Measurements from ENCODE around the gene TBCC. TPM values are rescaled to one million over a fixed set of nuclear protein-coding genes. Genes with fewer than 3 reads are reported as not detected.

The TBCC gene
- 10 to 100 TPM; 16.6 to 17.7 TPM for total RNA-seq

GRCh38 chr6:42745640-42746462 is at the start of gene TBCC:
TBCC (minus strand) TSS chr6:42746103; CDS start chr6:42746073, 30 bp downstream.
- ATAC-seq (replicated peaks), result peak; percentile 82
- H3K27me3 Mint-ChIP-seq, result no peaks in the 10 kb centered on the region

GRCh38 chr6:42795651-42796050 is 49.7 kb upstream of the TBCC start:
- H3K4me3 Mint-ChIP-seq, result no peak overlapping the region
- ATAC-seq (replicated peaks), result no peak
- H3K4me1 Mint-ChIP-seq, result peaks cover 11% of the 10 kb centered on the region
- no peak overlapping the region for H3K27ac Mint-ChIP-seq
- no peaks in the 10 kb centered on the region for H3K27me3 Mint-ChIP-seq
- H3K9me3 Mint-ChIP-seq, result no peaks in the 10 kb centered on the region
- peaks cover under 1% of the 10 kb centered on the region for H3K36me3 Mint-ChIP-seq (ENCODE audit: low read depth)

More at GRCh38 chr6:42745640-42746462, at the start of gene TBCC:
- no peaks in the 10 kb centered on the region for H3K9me3 Mint-ChIP-seq
- peaks cover 14% of the 10 kb centered on the region for H3K36me3 Mint-ChIP-seq (ENCODE audit: low read depth)
- peak within 1 kb of the TSS; percentile 88 for H3K27ac Mint-ChIP-seq
- H3K4me3 Mint-ChIP-seq, result peak within 1 kb of the TSS; percentile 84
- peaks cover 14% of the 10 kb centered on the region for H3K4me1 Mint-ChIP-seq

GRCh38 chr6:42791706-42792320 is 45.9 kb upstream of the TBCC start:
- no peaks in the 10 kb centered on the region for H3K27me3 Mint-ChIP-seq
- peaks cover 19% of the 10 kb centered on the region for H3K36me3 Mint-ChIP-seq (ENCODE audit: low read depth)
- no peak overlapping the region for H3K27ac Mint-ChIP-seq
- H3K9me3 Mint-ChIP-seq, result no peaks in the 10 kb centered on the region
- H3K4me1 Mint-ChIP-seq, result peaks cover 31% of the 10 kb centered on the region
- no peak for ATAC-seq (replicated peaks)
- no peak overlapping the region for H3K4me3 Mint-ChIP-seq

GRCh38 chr6:42790549-42791181 is 44.8 kb upstream of the TBCC start:
- H3K9me3 Mint-ChIP-seq, result no peaks in the 10 kb centered on the region
- ATAC-seq (replicated peaks), result no peak
- H3K36me3 Mint-ChIP-seq (ENCODE audit: low read depth), result peaks cover 19% of the 10 kb centered on the region
- no peak overlapping the region for H3K4me3 Mint-ChIP-seq
- peak overlapping the region; percentile 41 for H3K27ac Mint-ChIP-seq
- H3K4me1 Mint-ChIP-seq, result peaks cover 25% of the 10 kb centered on the region
- no peaks in the 10 kb centered on the region for H3K27me3 Mint-ChIP-seq

- Mint-ChIP-seq H3K4me1 (peaks cover 33% of the 10 kb centered on the region), H3K27ac (peak overlapping the region; percentile 58), H3K9me3 (no peaks in the 10 kb centered on the region), H3K4me3 (peak overlapping the region; percentile 38), H3K36me3 (ENCODE audit: low read depth) (peaks cover 38% of the 10 kb centered on the region), H3K27me3 (no peaks in the 10 kb centered on the region)
- ATAC-seq (replicated peaks), result no peak
Measured at GRCh38 chr6:42788671-42789070, 42.8 kb upstream of the TBCC start.

- peaks cover 33% of the 10 kb centered on the region for H3K4me1 Mint-ChIP-seq
- H3K9me3 Mint-ChIP-seq, result no peaks in the 10 kb centered on the region
- no peak overlapping the region for H3K27ac Mint-ChIP-seq
- no peaks in the 10 kb centered on the region for H3K27me3 Mint-ChIP-seq
- no peak overlapping the region for H3K4me3 Mint-ChIP-seq
- no peak for ATAC-seq (replicated peaks)
- peaks cover 49% of the 10 kb centered on the region for H3K36me3 Mint-ChIP-seq (ENCODE audit: low read depth)
Measured at GRCh38 chr6:42787063-42787472, 41.2 kb upstream of the TBCC start.

GRCh38 chr6:42786525-42786985 is 40.7 kb upstream of the TBCC start:
- Mint-ChIP-seq H3K36me3 (ENCODE audit: low read depth) (peaks cover 52% of the 10 kb centered on the region), H3K4me1 (peaks cover 33% of the 10 kb centered on the region), H3K4me3 (no peak overlapping the region), H3K9me3 (no peaks in the 10 kb centered on the region), H3K27me3 (no peaks in the 10 kb centered on the region), H3K27ac (no peak overlapping the region)
- ATAC-seq (replicated peaks), result no peak

GRCh38 chr6:42784717-42785498 is 39.0 kb upstream of the TBCC start:
- Mint-ChIP-seq H3K4me1 (peaks cover 28% of the 10 kb centered on the region), H3K27me3 (no peaks in the 10 kb centered on the region), H3K27ac (no peak overlapping the region), H3K4me3 (no peak overlapping the region), H3K36me3 (ENCODE audit: low read depth) (peaks cover 52% of the 10 kb centered on the region), H3K9me3 (no peaks in the 10 kb centered on the region)
- ATAC-seq (replicated peaks), result no peak

GRCh38 chr6:42783876-42784642 is 38.2 kb upstream of the TBCC start:
- Mint-ChIP-seq H3K36me3 (ENCODE audit: low read depth) (peaks cover 47% of the 10 kb centered on the region), H3K27ac (no peak overlapping the region), H3K4me1 (peaks cover 25% of the 10 kb centered on the region), H3K4me3 (no peak overlapping the region), H3K9me3 (no peaks in the 10 kb centered on the region), H3K27me3 (no peaks in the 10 kb centered on the region)
- ATAC-seq (replicated peaks), result peak; percentile 0

- Mint-ChIP-seq H3K9me3 (no peaks in the 10 kb centered on the region), H3K36me3 (ENCODE audit: low read depth) (peaks cover 41% of the 10 kb centered on the region), H3K27me3 (no peaks in the 10 kb centered on the region), H3K4me1 (peaks cover 18% of the 10 kb centered on the region), H3K27ac (peak overlapping the region; percentile 99), H3K4me3 (no peak overlapping the region)
- ATAC-seq (replicated peaks), result peak; percentile 63
Measured at GRCh38 chr6:42783177-42783875, 37.4 kb upstream of the TBCC start.

GRCh38 chr6:42782689-42783176 is 36.8 kb upstream of the TBCC start:
- no peak overlapping the region for H3K4me3 Mint-ChIP-seq
- no peaks in the 10 kb centered on the region for H3K9me3 Mint-ChIP-seq
- H3K36me3 Mint-ChIP-seq (ENCODE audit: low read depth), result peaks cover 39% of the 10 kb centered on the region
- H3K27ac Mint-ChIP-seq, result peak overlapping the region; percentile 99
- H3K4me1 Mint-ChIP-seq, result peaks cover 16% of the 10 kb centered on the region
- ATAC-seq (replicated peaks), result peak; percentile 66
- no peaks in the 10 kb centered on the region for H3K27me3 Mint-ChIP-seq

- ATAC-seq (replicated peaks), result peak; percentile 58
- no peak within 1 kb of the TSS for H3K4me3 Mint-ChIP-seq
Measured at GRCh38 chr6:42781796-42782688, 36.1 kb upstream of the TBCC start, which contains the start of gene BICRAL. BICRAL (plus strand) TSS chr6:42782052; CDS start chr6:42822023, 39,971 bp downstream.

More at GRCh38 chr6:42781796-42782688, 36.1 kb upstream of the TBCC start, which contains the start of gene BICRAL:
- peaks cover 22% of the 10 kb centered on the region for H3K4me1 Mint-ChIP-seq
- H3K27ac Mint-ChIP-seq, result peak within 1 kb of the TSS; percentile 99
- no peaks in the 10 kb centered on the region for H3K9me3 Mint-ChIP-seq
- peaks cover 39% of the 10 kb centered on the region for H3K36me3 Mint-ChIP-seq (ENCODE audit: low read depth)
- H3K27me3 Mint-ChIP-seq, result no peaks in the 10 kb centered on the region

Data from activated T-helper 17 cell treated with anti-CD3 and anti-CD28 coated beads, Interleukin-2, amount 50 U/mL, for 72 hours (primary cell).